GM19452 (cell line): ENCODE results near the gene MRPL37.

ENCODE experiments used
- ATAC-seq: cut with Tn5 transposase; IDR thresholded peaks from one replicate; pipeline ENCODE4 v1.9.1; 2021; ENCODE audit not compliant: unreplicated experiment

The MRPL37 gene

DNA sequence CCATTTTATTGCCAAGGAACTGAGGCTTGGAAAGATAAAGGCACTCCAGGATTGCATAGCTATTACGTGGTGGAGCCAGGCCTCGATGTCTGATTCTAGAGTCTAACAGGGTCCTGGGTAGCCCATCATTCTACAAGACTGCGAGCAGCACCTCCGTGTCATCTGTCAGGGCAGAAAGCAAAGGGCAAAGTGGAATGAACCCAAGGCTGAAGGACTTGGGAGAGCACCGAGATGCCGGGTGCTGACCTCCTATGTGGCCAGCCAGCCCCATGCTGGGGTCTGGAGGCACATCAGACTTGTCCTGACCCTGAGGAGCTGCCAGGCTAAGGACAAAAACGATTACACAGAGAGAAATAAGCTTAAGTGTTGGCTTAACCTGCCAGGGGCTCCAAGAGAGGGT, 62.3 kb downstream of the MRPL37 start:
- no peak for ATAC-seq

DNA sequence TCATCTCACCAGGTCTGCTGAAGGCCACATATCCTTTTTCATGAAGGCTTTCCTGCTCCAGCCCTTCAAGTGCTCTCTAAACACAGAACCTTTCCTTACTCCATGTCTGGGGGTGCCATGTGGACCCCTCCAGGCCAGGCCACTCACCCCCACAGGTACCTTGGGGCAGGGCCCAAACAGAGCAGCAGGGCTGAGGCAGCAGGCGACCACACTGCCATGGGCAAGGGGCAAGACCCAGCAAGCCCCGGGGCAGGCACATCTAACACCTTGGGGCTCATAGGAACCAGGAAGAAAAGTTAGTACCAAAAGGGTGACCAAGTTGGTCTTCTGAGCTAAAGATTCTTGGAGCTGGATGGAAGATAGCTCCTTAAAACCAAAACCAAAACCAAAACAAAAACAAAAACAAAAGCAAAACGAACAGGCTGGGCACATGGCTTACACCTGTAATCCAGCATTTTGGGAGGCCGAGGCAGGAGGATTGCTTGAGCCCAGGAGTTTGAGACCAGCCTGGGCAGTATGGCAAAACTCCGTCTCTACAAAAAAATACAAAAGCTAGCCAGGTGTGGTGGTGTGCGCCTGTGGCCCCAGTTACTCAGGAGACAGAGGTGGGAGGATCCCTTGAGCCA, 63.7 kb downstream of the MRPL37 start:
- ATAC-seq: no peak

DNA sequence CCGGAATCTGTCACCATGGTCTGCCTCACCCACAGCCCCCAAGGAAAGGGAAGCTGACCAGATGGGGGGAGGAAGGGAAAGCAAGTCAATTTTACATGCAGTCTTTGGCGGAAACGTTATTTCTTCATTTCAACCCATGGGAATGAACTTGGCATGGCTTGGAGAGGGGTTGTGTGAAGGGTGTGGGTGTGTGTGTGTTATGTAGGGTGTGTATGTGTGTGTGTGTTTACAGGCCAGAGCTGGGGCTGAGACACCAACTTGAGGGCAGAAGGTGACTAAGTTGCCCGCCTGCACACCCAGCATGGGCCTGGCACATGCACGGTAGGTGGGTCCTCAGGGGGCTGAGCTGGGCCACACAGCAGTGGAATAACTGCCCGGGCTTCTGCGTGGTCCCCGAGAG, 65.2 kb downstream of the MRPL37 start:
- no peak for ATAC-seq

DNA sequence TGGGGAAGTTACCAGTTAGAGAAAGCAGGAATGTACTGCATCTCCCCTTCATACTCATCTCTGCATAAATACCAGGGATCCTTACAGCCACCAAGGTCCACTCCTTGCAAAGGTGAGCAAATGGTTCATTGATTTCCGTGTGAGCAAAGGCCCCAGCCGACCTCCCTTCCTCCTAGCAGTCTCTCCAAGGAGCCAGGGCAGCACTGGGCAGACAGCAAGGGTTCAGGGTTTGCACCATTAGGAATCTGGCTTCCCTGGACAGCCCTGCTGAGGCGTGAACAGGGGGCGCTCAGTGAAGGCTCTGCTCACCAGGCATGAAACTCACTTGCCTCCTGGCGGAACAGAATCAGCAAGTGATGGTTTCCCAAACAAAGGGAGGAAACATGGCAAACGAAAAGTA, 65.7 kb downstream of the MRPL37 start:
- no peak for ATAC-seq

DNA sequence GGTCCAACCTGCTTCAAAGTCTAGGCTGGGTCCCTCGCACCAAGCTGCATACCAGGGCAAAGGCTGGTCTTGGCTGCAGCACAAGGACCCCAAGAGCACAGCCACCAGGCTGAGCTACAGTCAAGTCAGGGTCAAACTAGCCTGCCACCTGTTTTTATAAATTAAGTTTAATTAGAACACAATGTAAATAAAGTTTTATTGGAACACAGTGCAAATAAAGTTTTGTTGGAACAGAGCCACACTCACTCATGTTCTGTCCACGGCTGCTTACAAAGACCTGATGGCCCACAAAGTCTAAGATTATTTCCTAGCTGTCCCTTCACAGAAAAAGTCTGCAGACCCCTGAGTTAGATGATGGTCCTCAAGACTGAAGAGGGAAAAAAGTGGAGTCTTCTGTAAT, 66.2 kb downstream of the MRPL37 start:
- ATAC-seq: no peak

DNA sequence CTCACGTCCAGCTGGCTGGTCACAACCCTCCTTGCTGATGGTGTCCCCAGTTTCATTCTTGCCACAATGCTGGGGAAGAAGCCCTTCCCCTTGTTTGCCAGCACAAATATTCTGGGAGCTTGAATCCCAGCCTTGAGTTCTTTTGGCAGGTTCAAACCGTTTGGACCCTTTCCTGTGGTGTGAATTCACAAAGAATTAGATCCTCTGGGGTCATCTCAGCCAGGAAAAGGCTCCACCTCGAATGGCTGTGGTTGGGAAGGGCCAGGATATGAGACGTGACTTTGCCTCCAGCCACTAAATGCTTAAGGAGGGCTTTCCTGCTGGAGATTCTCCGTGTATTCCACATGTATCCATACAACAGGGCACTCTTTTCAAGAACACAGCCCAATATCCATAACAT, 66.9 kb downstream of the MRPL37 start:
- ATAC-seq: no peak
